ENCODE measurements around the gene GTF2IRD1.
"Not testable (repeated sequence)": the region's sequence is repeated elsewhere in the genome, so short reads cannot be mapped to it uniquely, and the experiment has no call there.

GTF2IRD1 gene

DNA sequence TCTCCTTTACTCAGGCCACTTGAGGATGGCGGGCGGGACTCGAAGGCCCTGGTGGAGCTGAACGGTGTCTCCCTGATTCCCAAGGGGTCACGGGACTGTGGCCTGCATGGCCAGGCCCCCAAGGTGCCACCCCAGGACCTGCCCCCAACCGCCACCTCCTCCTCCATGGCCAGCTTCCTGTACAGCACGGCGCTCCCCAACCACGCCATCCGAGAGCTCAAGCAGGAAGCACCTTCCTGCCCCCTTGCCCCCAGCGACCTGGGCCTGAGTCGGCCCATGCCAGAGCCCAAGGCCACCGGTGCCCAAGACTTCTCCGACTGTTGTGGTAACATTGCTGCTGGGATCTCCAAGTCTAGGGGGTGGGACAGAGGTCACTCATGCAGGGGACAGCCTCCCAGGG, 65.7 kb downstream of the GTF2IRD1 start:
- no peak for DNase-seq

GRCh38 chr7:74521855-74522254, 68.1 kb downstream of the GTF2IRD1 start:
- DNase-seq: no peak

DNA sequence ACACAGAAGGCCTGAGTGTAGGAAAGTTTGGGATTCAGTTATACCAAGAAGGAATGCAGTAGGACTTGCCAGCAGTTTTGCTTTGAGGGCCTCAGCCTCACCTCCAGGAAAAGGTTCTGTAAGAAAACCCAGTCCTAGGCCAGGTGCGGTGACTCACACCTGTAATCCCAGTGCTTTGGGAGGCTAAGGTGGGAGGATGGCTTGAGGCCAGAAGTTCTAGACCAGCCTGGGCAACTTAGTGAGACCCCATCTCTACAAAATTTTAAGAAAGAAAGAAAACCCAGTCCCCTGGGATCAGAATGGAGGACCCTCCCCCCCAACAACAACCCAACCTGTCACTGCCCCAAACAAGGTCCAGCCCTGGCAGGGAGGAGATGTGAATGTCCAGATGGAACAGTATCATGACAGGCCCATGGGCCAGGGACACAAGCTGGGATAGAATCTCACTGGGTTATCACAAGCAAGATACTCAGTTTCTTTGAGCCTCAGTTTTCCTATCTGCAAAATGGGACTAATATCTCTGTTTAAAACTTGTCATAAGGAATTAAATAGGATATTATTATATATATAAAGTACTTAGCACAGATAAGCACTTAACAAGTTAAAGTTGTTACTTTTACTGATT, 68.7 kb downstream of the GTF2IRD1 start:
- DNase-seq: no peak

GRCh38 chr7:74523015-74523414, 69.3 kb downstream of the GTF2IRD1 start:
- no peak for DNase-seq

GRCh38 chr7:74525140-74525539, 71.4 kb downstream of the GTF2IRD1 start:
- no peak for DNase-seq

DNA sequence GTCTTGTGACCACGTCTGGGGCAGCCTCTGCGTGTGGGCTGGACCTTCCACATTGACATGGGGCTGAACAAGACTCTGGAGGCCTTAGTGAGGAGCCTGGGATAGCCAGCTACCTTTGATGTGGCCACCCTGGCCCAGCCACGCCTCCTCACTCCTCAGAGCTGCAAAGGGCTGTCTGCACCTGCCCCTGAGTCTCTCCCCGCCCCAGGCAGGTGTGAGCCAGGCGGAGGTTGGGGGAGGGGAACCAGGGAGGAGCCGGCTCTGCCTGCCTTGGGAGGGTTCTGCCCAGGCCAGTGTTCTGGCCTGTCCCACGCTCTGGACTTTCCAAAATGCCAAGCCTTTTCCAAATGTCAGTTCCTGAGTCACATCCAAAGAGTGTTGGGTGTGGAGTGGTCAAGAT, 72.2 kb downstream of the GTF2IRD1 start:
- DNase-seq: no peak

DNA sequence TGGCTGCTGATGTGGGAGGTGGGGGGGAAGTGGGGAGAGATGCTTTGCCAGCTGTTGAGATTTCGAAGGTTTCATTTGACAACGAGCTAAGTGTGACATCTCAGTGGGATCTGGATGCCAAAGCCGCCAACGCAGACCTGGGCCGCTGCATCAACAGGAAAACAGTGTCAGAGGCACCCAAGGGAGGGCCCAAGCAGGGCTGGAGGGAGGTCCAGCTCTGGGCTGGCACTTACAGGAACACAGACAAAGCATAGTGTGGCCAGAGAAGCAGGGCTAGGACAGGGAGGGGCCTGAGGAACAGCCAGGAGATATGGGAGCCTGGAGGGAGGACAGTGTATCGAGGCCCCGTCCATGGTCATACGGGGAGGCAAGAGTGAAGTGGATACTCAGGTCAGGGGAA, 73.1 kb downstream of the GTF2IRD1 start:
- no peak for DNase-seq

GRCh38 chr7:74527842-74528241, 74.1 kb downstream of the GTF2IRD1 start:
- DNase-seq: no peak

- DNase-seq: not testable (repeated sequence)
These were observed 75.1 kb downstream of the GTF2IRD1 start for GRCh38 chr7:74528773-74529172.

DNA sequence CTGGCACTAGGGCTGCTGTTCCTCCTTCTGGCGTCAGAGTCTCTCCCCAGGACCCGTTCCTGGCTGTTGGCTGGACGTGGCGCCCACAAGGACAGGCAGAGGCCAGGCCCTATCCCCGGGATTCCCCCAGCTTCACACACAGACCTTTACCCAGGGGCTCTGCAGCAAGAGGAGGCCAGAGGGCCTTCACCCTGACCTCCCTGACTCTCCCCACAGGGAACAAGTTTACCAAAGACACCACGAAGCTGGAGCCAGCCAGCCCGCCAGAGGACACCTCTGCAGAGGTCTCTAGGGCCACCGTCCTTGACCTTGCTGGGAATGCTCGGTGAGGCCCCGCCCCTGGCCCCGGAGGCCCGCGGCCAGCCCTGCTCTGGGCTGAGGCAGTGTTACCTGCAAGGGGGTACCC, 82.2 kb downstream of the GTF2IRD1 start:
- no peak for DNase-seq

DNA sequence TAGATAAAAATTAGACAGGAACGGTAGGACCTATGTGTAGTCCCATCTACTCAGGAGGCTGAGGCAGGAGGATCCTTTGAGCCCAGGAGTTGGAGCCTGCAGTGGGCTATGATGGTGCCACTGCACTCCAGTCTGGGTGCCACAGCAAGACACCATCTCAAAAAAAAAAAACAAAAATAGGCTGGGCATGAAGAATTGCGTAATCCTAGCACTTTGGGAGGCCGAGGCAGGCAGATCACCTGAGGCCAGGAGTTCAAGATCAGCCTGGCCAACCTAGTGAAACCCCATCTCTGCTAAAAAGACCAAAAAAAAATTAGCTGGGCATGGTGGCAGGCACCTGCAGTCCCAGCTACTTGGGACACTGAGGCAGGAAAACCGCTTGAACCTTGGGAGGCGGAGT, 88.2 kb downstream of the GTF2IRD1 start:
- DNase-seq: not testable (repeated sequence)

GRCh38 chr7:74542558-74543117, 88.9 kb downstream of the GTF2IRD1 start:
- DNase-seq: no peak

DNA sequence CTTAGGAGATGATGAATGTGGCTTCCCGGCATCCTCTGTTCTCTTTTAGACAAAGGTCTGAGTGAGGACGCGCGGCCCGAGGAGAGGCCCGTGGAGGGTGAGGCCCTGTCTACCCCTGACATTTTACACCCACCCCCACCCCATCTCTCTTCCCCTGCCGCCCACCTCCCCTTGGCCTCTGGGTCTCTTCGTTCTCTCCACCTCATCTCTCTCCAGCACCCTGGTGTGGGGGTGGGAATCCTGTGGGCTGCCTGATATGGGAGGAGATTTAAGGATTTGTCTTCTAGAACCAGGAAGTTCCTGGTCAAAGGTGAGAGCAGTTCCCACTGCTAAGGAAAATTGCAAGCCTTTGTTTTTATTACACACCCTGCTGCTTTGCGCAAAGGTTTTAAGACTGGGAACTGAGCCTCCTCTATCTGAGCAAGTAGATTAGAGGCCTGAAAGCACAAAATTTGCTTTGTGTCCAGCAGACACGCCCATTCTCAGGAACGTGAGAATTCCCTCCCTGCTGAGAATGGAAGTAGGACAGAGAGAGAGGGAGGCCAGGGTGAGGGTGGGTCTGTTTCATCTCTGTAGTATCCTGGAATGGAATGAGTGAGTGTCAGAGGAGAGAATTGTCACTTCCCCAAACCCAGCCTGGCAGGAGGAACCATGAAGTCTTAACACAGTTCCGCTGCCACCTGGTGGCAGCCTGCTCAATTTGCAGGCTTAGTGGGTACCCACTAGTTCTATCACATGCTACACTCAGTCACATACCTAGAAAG, 91.2 kb downstream of the GTF2IRD1 start:
- no peak for DNase-seq

DNA sequence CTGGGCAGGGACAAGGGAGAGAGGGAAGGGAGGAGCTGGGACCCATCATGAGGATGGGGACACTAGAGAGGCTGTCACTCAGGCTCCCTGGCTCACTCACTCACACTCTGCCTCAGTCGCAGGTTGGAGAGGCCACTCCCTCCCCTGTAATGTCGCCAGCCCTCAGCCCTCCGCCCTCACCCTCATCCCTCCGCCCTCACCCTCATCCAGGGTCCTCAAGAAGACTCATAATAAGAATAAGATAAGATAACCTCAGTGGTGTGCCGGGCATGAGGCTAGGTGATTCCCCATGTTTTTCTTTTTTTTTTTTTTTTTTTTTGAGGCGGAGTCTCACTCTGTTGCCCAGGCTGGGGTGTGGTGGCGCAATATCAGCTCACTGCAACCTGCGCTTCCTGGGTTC, 92.2 kb downstream of the GTF2IRD1 start:
- DNase-seq: no peak

DNA sequence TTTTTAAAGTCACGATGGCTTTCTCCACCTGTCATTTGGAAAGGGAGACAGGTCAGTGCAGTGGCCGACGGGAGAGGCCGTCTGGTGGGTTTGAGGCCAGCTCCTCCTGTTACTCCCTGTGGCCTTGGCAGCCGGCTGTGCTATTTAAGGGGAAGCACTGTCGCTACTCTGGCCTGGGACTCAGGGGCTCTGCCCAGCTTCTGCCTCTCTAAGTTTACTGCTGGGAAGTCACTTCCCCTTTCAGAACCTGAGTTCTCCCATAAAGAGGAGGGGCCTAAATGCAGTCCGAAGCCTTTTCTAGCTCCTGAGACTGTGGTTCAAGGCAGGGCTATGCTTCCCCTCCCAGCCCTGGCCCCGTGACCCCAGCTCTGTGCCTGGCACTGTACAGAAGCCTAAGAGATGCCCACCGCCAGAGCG, 99.9 kb downstream of the GTF2IRD1 start:
- not testable (repeated sequence) for DNase-seq

GRCh38 chr7:74554178-74554577, 100.5 kb downstream of the GTF2IRD1 start:
- DNase-seq: no peak

DNA sequence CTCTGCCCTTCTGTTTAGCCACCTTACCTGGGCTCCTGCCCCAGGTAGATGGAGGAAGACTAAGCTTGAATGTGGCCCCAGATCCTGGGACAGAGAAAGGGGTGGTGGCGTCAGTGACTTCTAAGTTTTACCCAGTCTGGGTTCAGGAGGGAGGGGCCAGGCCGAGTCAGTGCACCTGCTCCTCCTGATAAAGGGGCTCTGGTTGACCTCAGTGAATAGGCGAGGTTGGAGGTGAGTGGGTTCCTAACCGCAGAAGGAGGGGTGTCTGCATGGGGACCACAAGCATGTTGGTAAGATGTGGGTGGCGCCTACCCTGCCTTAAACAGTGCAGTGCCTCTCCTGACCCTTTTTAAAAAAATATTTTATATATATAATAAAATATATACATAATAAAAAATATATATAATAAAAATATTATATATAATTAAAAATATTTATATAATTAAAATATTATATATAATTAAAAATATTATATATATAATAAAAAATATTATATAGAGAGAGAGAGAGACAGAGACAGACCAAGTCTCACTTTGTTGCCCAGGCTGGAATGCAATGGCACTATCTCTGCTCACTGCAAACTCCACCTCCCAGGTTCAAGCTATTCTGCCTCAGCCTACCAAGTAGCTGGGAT, 106.5 kb downstream of the GTF2IRD1 start:
- DNase-seq: no peak

DNA sequence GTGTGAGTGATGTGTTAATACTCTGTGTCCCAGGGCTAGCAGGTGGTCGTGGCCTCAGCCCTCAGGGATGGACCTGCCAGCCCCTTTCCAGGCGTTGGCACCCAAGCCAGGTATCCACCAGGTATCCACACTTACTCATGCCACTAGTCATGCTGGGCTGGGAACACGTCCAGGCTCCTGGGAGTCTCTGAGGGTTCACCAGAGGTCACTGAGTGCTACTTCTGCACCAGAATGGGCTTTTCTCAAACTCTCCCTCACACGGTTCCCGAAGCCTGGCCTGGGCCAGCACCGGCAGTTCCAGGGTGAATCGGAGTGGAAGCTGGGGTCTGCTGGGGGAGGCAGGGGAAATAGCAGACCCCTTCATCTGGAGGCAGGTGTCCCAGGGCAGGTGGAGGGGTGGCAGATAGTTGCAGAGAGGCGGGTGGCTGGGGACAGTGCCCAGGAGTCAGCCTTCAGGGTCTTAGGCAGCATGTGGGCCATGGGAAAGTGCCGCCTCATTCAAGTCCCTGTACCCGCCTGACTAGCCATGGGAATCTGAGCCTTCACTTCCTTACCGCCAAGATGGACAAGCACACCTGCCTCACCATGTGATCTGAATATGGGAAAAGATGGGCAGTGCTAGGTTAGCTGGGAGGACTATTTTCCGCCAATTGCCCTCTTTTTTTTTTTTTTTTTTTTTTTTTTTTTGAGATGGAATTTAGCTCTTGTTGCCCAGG, 108.3 kb downstream of the GTF2IRD1 start:
- DNase-seq: no peak

DNA sequence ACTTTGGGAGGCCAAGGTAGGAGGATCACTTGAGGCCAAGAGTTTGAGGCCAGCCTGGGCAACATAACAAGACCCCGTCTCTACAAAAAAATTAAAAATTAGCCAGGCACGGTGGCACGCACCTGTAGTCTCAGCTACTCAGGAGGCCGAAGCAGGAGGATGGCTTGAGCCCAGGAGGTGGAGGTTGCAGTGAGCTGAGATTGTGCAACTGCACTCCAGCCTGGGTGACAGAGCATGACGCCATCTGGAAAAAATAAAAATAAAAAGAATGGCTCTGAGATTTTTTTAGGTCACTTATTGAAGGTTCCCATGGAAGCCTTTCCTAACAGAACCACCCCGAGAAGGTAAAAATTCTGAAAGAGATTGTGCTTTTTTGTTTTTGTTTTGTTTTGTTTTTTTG, 109.9 kb downstream of the GTF2IRD1 start:
- DNase-seq: not testable (repeated sequence)

- DNase-seq: no peak
These were observed 113.6 kb downstream of the GTF2IRD1 start for GRCh38 chr7:74567318-74567668.

DNA sequence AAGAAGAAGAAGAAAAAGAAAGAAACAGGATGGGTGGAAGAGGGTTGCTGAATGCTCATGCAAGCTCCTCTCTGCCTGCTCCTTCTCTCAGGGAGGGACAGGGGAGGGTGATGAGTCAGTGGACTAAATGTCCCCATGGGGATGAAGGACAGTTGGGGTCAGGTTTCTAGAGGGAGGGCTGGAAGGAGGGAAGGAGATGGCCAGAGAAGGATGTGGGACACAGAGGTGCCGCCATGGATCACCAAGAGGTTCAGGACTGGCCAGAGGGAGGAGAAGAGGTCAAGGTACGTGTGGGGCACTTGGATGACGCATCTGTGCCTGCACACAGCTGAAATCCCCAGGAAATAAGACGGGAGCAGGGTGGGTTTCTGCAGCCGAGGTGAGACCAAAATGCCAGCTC, 115.0 kb downstream of the GTF2IRD1 start:
- no peak for DNase-seq

DNA sequence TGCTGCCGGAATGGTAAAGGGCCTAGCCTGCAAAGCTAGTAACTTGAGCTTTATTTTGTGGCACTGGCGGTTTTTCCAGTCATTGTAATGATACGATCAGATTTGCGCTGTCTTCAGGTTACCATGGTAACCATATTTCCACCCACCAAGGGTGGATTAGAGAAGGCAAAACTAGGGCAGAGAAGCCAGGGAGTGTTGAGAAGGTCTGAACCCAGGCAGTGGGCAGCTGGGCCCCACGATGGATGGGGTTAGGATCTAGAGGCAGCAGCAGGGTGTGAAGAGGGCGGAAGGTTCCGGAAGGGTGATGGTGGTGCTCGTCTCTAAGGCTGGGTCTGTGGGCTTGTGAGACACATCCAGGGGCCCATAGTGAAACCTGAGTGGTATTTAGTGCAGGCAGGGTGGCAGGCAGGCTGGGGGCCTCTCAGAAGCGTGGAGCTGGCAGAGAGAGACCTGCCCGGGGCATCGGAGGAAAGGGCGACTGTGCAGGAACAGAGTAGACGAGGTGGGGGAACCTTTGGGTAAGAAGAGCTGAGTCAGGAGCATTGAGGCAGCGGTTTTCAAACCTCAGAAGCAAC, 115.9 kb downstream of the GTF2IRD1 start:
- DNase-seq: peak; percentile 23

Measured in activated T-cell treated with anti-CD3 and anti-CD28 coated beads, Interleukin-2, amount 50 U/mL, for 1 hour (primary cell).